ENCODE data around the gene DAPK2. TPM values are rescaled to one million over a fixed set of nuclear protein-coding genes. Genes with fewer than 3 reads are reported as not detected.

The DAPK2 gene
- total and polyA plus RNA-seq, 7 experiments from 2014 or later: 0.46 to 9.3 (median 4.2) TPM; not detected in 3

DNA sequence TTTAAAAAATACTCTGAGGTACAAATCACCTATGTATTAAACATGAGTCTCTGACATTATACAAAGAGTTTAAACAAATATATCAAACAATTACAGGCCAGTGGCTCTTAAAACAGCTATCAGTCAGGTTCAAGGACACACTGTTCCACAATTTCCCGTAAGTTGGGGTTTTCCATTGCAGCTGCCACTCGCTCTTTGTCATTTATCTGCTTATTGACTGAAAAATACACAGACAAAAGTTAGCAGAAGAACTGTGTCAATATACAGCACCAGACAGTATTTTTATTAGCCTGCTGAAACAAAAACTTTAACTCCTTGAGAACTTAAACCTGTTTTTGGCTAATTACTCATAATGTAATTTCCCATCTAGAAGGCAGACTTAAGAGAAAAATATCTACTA is 26.5 kb upstream of the DAPK2 start:
- Histone ChIP-seq H3K27me3 (ENCODE audit: control insufficient read depth in 2 of 2, insufficient read depth in 2 of 2, low read length in 2 of 2) (no peaks in the 10 kb centered on the region), H3K9me3 (ENCODE audit: control insufficient read depth in 2 of 3, low read length in 3 of 3) (no peaks in the 10 kb centered on the region), H3K4me1 (ENCODE audit: control insufficient read depth in 2 of 2, insufficient read depth in 2 of 2, low read length in 2 of 2) (peaks cover 0 to under 1% of the 10 kb centered on the region in 2 donors), H3K27ac (ENCODE audit: low read depth, low read length) (no peak overlapping the region), H3K36me3 (ENCODE audit: control insufficient read depth in 2 of 3, insufficient read depth in 3 of 3, low read length in 3 of 3) (peaks cover 0 to 17% (median 0%) of the 10 kb centered on the region in 3 experiments), H3K4me3 (ENCODE audit: low read length) (no peak overlapping the region)
- no peak for ATAC-seq
- intact Hi-C loops (cut with micrococcal nuclease): no loop called here
- Mint-ChIP-seq H3K4me3 (no peak overlapping the region), H3K36me3 (peaks cover 5 to 35% (median 12%) of the 10 kb centered on the region in 5 donors), H3K27me3 (no peaks in the 10 kb centered on the region), H3K9me3 (no peaks in the 10 kb centered on the region), H3K27ac (peak overlapping the region in 1 of 9 donors; percentile 41), H3K4me1 (peaks cover 0 to 22% (median 11%) of the 10 kb centered on the region in 7 donors)
- DNase-seq: no peak
- POLR2A ChIA-PET: no interaction called here
- CTCF ChIA-PET: interaction anchor here (1.5 kb wide), 1 partner anchor 321 kb away, joined by 3 read pairs; no protein-coding TSS in a partner anchor

DNA sequence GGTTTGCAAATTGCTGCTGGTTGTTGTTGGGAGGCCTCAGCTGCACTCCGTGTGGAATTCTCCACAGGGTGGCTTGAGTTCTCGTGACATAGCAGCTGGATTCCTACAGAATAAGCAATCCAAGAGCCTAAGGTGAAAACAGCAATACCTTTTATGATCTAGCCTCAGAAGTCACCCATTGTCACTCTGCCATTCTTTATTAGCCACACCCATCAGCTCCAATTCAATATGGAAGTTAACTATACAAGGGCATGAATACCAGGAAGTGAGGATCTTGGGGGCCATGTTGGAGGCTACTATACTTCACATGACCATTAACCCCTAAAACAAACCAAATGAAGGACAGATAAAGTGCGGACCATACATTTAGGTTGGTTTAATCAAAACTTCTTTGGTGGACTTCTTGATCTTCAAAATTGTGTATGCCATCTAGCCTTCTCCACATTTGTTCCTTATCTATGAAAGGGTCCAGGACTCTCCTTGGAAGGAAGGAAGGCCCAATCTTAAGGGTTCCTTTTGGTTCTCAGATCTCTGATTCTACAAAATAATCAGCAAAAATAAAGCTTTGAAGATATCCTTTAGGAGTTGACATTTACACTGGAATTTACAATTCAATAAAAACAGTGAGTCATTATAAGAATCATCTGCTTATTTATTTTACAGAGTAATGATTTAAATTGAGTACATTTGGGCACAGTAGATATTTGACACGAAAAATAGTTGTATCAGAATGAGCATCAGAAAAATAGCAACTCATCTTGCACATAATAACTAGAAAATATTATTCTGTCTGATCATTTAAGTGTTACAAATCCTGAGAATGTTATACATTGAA is 25.9 kb upstream of the DAPK2 start:
- no peak for ATAC-seq
- intact Hi-C loops (cut with micrococcal nuclease): no loop called here
- H3K9me3 Mint-ChIP-seq: no peaks in the 10 kb centered on the region
- H3K9me3 ChIP-seq (ENCODE audit: control insufficient read depth in 2 of 3, low read length in 3 of 3): no peaks in the 10 kb centered on the region
- no peaks in the 10 kb centered on the region for H3K27me3 ChIP-seq (ENCODE audit: control insufficient read depth in 2 of 2, insufficient read depth in 2 of 2, low read length in 2 of 2)
- peaks cover under 1 to 30% (median 12%) of the 10 kb centered on the region in 5 donors for H3K36me3 Mint-ChIP-seq
- CTCF ChIA-PET: interaction anchor here (0.6 kb wide), 2 partner anchors 380 to 601 kb away, joined by 3 read pairs; no protein-coding TSS in a partner anchor
- no peak overlapping the region for H3K4me3 Mint-ChIP-seq
- H3K27ac Mint-ChIP-seq: no peak overlapping the region
- H3K4me1 Mint-ChIP-seq: peaks cover 4 to 21% (median 6%) of the 10 kb centered on the region in 7 donors
- peaks cover 0 to 17% (median 0%) of the 10 kb centered on the region in 3 experiments for H3K36me3 ChIP-seq (ENCODE audit: control insufficient read depth in 2 of 3, insufficient read depth in 3 of 3, low read length in 3 of 3)
- POLR2A ChIA-PET: interaction anchor here (0.7 to 0.8 kb wide), 2 partner anchors 21 to 376 kb away, joined by 4 read pairs; partner anchors contain the start of gene CIAO2A
- H3K27me3 Mint-ChIP-seq: no peaks in the 10 kb centered on the region
- peaks cover 0 to 3% of the 10 kb centered on the region in 2 donors for H3K4me1 ChIP-seq (ENCODE audit: control insufficient read depth in 2 of 2, insufficient read depth in 2 of 2, low read length in 2 of 2)
- no peak overlapping the region for H3K27ac ChIP-seq (ENCODE audit: low read depth, low read length)
- no peak overlapping the region for H3K4me3 ChIP-seq (ENCODE audit: low read length)
- DNase-seq: no peak

DNA sequence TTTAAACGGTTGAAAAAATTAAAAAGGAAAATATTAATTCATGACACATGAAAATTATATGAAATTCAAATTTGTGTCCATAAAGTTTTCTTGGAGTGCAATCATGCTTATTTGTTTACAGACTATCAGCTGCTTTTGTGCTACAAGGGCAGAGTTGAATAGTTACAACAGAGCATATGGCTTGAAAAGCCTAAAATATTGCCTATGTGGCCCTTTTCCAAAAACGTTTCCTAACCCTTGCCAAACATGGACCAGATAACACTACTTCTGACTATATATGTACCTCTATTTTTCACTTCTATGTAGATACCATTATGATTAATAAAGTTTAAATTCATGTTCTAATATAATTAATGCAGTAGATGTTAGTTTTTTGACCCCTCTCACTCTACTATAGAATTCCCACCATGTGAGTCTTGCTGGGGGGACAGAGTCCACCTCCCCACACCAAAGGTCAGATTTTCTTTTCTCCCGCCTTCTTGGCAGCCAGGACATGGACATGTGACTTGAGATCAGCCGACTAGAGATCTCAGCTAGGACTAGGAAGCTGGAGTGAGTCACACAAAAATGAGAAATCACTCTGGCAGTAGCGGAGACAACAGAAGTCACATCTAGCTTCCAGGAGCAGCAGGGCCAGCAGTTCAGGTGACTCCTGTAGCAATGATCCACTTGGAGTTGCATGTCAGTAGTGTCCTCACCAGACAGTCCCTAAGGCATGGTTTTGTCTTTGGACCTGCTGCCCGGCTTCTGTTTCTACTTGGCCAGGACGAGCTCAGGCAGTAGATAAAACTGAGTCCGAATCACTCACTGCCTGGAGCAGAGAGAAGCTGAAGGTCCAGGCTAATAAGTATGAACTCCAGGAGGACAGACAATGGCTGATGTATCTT is 24.9 kb upstream of the DAPK2 start:
- ATAC-seq (no peak), DNase-seq (no peak)
- no peaks in the 10 kb centered on the region for H3K9me3 Mint-ChIP-seq
- CTCF ChIA-PET: interaction anchor here (0.5 to 0.6 kb wide), 4 partner anchors 28 to 602 kb away, joined by 3 read pairs; no protein-coding TSS in a partner anchor
- Histone ChIP-seq H3K27ac (ENCODE audit: low read depth, low read length) (no peak overlapping the region), H3K9me3 (ENCODE audit: control insufficient read depth in 2 of 3, low read length in 3 of 3) (no peaks in the 10 kb centered on the region), H3K36me3 (ENCODE audit: control insufficient read depth in 2 of 3, insufficient read depth in 3 of 3, low read length in 3 of 3) (peaks cover 0 to 17% (median 0%) of the 10 kb centered on the region in 3 experiments), H3K4me1 (ENCODE audit: control insufficient read depth in 2 of 2, insufficient read depth in 2 of 2, low read length in 2 of 2) (peaks cover 0 to 3% of the 10 kb centered on the region in 2 donors), H3K4me3 (ENCODE audit: low read length) (no peak overlapping the region), H3K27me3 (ENCODE audit: control insufficient read depth in 2 of 2, insufficient read depth in 2 of 2, low read length in 2 of 2) (no peaks in the 10 kb centered on the region)
- POLR2A ChIA-PET: interaction anchor here (0.7 to 0.8 kb wide), 2 partner anchors 22 to 375 kb away, joined by 4 read pairs; partner anchors contain the start of gene CIAO2A
- H3K27me3 Mint-ChIP-seq: no peaks in the 10 kb centered on the region
- peaks cover 3 to 17% (median 4%) of the 10 kb centered on the region in 7 donors for H3K4me1 Mint-ChIP-seq
- intact Hi-C loops (cut with micrococcal nuclease): no loop called here
- H3K4me3 Mint-ChIP-seq: no peak overlapping the region
- peak overlapping the region in 1 of 9 donors; percentile 67 for H3K27ac Mint-ChIP-seq
- peaks cover 0 to 28% (median 12%) of the 10 kb centered on the region in 5 donors for H3K36me3 Mint-ChIP-seq

DNA sequence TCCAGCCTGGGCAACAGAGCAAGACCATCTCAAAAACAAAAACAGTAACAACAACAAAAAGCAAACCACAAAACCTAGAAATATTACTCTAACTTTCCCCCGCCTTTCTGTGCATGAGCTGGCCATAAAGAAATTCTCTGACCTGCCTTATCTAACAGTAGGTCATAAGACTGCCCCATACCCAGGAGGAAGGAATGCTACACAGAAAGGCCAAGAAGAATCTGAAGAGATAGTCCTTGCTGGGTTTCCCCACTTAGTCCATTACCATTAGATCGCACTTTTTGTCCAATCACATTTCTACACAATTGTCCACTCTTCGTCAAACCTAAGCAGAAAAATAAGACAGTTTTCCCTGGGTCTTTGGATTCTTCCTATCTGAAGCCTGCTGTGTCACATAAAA is 23.8 kb upstream of the DAPK2 start:
- Mint-ChIP-seq H3K27me3 (no peaks in the 10 kb centered on the region), H3K9me3 (no peaks in the 10 kb centered on the region), H3K27ac (peak overlapping the region in 3 of 9 donors; percentile 21 to 80 (median 56)), H3K4me3 (no peak overlapping the region), H3K36me3 (peaks cover 0 to 24% (median 9%) of the 10 kb centered on the region in 5 donors), H3K4me1 (peaks cover 0 to 15% (median 4%) of the 10 kb centered on the region in 7 donors)
- DNase-seq (no peak), ATAC-seq (no peak)
- Histone ChIP-seq H3K4me1 (ENCODE audit: control insufficient read depth in 2 of 2, insufficient read depth in 2 of 2, low read length in 2 of 2) (peaks cover 0 to 3% of the 10 kb centered on the region in 2 donors), H3K27me3 (ENCODE audit: control insufficient read depth in 2 of 2, insufficient read depth in 2 of 2, low read length in 2 of 2) (no peaks in the 10 kb centered on the region), H3K4me3 (ENCODE audit: low read length) (no peak overlapping the region), H3K9me3 (ENCODE audit: control insufficient read depth in 2 of 3, low read length in 3 of 3) (no peaks in the 10 kb centered on the region), H3K36me3 (ENCODE audit: control insufficient read depth in 2 of 3, insufficient read depth in 3 of 3, low read length in 3 of 3) (peaks cover 0 to 13% (median 0%) of the 10 kb centered on the region in 3 experiments), H3K27ac (ENCODE audit: low read depth, low read length) (no peak overlapping the region)
- intact Hi-C loops (cut with micrococcal nuclease): no loop called here
- CTCF ChIA-PET: interaction anchor here (6.3 kb wide), 1 partner anchor 317 kb away, joined by 79 read pairs; no protein-coding TSS in a partner anchor
- POLR2A ChIA-PET: no interaction called here

DNA sequence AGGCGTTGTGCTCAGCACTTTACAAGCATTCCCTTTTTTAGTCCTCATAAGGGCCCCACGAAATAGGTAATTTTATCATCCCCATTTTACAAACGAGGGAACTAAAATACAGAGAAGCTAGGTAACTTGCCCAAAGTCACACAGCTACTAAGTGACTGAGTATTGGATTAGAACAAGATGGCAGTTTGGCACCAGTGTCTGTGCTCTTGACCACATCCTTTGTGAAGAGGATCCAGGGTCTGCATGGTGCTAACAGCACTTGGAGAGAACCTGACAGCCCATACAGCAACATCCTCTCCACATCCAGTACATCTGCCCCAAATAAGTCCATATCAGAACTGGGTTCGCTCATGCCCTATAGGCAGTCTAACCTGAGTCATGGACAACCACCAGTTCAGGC is 21.8 kb upstream of the DAPK2 start:
- peaks cover 0 to 11% (median 0%) of the 10 kb centered on the region in 3 experiments for H3K36me3 ChIP-seq (ENCODE audit: control insufficient read depth in 2 of 3, insufficient read depth in 3 of 3, low read length in 3 of 3)
- Mint-ChIP-seq H3K36me3 (peaks cover 0 to 17% (median 5%) of the 10 kb centered on the region in 5 donors), H3K4me3 (no peak overlapping the region), H3K9me3 (no peaks in the 10 kb centered on the region), H3K27ac (peak overlapping the region in 1 of 9 donors; percentile 29), H3K4me1 (peaks cover 0 to 15% (median 4%) of the 10 kb centered on the region in 7 donors), H3K27me3 (no peaks in the 10 kb centered on the region)
- ATAC-seq (no peak), DNase-seq (no peak)
- no peak overlapping the region for H3K27ac ChIP-seq (ENCODE audit: low read depth, low read length)
- intact Hi-C loops (cut with micrococcal nuclease): loop anchor here in 1 of 2 donors (2.0 kb wide), 1 partner anchor 779 kb away; no protein-coding TSS in a partner anchor
- CTCF ChIA-PET: interaction anchor here (0.6 to 6.3 kb wide), 20 partner anchors 10 to 777 kb away, joined by 3 to 79 read pairs (median 4); partner anchors contain the start of gene DAPK2
- H3K27me3 ChIP-seq (ENCODE audit: control insufficient read depth in 2 of 2, insufficient read depth in 2 of 2, low read length in 2 of 2): no peaks in the 10 kb centered on the region
- no peaks in the 10 kb centered on the region for H3K9me3 ChIP-seq (ENCODE audit: control insufficient read depth in 2 of 3, low read length in 3 of 3)
- H3K4me1 ChIP-seq (ENCODE audit: control insufficient read depth in 2 of 2, insufficient read depth in 2 of 2, low read length in 2 of 2): peaks cover 0 to 3% of the 10 kb centered on the region in 2 donors
- POLR2A ChIA-PET: interaction anchor here (1.1 kb wide), 1 partner anchor 458 kb away, joined by 3 read pairs; no protein-coding TSS in a partner anchor
- H3K4me3 ChIP-seq (ENCODE audit: low read length): no peak overlapping the region

Data from naive thymus-derived CD4-positive, alpha-beta T cell (primary cell).